ENCODE measurements around the gene PDSS1.

Gene PDSS1

DNA sequence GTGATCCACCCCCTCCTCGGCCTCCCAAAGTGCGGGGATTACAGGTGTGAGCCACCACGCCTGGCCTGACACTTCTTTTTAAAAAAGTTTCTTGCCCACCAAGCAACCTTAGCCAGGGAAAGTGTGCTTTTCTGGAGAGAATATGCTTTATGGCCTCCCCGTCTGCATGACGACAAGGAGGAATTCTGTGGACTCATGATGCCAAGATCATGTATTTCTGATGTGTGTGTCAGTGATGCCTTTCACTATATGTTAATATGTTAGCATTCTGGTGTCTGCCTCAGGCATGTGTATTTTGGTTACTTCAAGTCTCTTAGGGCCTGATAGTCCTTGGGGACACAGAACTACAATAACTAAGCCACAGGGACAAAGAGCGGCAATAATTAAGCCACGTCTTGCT, 2.1 kb downstream of the PDSS1 start:
- DNase-seq = no peak

DNA sequence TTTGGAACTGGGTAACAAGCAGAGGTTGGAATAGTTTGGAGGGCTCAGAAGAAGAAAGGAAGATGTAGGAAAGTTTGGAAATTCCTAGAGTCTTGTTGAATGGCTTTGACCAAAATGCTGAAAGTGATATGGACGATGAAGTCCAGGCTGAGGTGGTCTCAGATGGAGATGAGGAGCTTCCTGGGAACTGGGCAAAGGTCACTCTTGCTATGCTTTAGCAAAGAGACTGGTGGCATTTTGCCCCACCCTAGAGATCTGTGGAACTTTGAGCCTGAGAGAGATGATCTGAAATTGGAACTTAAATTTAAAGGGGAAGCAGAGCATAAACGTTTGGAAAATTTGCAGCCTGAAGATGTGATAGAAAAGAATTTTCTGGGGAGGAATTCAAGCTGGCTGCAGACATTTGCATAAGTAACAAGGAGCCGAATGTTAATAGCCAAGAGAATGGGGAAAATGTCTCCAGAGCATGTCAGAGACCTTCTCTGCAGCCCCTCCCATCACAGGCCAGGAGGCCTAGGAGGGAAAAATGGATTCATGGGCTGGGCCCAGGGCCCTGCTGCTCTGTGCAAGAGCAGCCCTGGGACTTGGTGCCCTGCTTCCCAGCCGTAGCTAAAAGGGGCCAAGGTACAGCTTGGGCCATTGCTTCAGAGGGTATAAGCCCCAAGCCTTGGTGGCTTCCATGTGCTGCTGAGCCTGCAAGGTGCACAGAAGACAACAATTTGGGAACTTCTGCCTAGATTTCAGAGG, 3.6 kb downstream of the PDSS1 start:
- no peak for DNase-seq

DNA sequence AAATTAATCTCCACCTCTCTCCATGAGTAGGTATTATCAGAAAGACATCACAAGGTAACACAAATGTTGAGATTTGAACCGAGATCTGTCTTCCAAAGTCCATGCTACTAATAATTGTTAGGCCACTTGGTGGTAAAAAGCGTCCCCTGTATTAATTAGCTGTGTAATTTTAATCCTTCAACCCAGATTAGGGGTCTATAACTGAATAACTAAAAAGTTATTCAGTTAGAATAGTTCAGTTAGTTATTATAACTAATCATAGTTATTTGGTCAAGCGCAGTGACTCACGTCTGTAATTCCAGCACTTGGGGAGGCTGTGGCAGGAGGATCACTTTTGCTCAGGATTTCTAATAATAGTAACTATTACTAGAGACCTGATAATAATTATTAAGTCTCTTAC, 5.6 kb downstream of the PDSS1 start:
- DNase-seq = no peak

DNA sequence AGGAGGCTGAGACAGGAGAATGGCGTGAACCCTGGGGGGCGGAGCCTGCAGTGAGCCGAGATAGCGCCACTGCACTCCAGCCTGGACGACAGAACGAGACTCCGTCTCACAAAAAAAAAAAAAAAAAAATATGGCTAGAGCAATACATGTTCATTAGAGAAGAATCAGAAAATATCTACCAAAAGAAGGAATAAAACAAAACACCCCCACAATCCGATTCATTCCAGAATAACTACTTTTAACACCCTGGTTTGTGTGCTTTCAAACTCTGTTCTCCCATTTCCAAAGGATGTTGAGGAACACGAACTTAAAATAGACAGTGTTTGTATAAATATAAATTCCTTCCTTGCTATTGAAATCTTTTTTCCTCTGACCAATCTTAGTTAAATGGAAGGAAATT, 6.5 kb downstream of the PDSS1 start:
- no peak for DNase-seq

DNA sequence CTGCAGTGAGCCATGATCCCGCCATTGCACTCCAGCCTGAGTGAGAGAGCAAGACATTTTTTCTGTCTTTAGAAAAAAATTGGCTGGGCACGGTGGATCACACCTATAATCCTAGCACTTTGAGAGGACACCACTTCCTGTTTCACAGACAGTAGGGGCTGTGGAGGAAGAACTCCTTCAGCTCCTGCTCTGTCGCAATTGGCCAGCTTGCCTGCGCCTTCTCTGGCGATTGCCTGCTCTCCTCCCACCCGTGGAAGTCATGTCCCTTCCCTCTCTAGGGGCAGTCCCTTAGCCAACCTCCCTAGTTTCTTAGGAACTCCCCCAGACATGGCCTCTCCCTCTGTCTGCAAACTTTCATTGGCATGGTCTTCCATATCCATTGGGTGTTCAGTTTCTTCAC, 8.7 kb downstream of the PDSS1 start:
- peak; percentile 46 to 88 (median 84) for DNase-seq

DNA sequence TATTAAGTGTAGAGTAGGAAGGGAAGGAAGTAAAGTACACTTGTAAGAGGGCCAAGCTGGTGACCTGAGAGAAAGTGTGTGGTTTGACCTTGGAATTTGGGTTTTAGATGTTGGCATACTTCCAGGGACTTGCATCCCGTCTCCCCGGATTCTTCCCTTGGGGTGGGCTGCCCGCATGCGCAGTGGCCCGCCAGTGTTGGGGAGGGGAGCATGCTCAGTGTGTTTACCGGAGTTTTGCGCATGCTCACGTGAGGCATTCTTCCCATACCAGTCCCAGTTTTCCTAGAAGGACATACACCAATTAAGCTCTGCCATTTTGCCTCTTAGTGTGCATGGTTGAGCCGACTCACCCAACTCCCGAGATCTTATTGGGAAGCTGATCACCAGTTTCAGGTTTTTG, 9.4 kb downstream of the PDSS1 start:
- DNase-seq = no peak

DNA sequence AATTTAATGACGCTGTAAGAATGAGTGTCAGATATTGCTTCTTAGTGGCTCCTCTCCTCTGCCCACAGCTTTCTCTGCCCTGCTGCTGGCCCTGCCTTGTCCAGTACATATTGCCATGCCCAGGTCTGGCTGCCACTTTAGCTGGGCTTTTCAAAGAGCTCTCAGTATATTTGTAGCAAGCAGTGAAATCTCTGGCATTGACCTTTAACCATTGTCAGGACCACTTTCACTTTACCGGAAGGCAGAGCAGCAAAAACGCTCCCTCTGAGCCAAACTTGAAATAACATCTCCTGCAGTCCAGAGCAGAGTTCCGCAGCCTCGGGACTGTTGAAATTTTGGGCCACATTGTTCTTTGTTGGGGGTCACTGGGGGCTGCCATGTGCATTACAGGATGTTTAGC, 13.8 kb downstream of the PDSS1 start:
- DNase-seq = no peak

DNA sequence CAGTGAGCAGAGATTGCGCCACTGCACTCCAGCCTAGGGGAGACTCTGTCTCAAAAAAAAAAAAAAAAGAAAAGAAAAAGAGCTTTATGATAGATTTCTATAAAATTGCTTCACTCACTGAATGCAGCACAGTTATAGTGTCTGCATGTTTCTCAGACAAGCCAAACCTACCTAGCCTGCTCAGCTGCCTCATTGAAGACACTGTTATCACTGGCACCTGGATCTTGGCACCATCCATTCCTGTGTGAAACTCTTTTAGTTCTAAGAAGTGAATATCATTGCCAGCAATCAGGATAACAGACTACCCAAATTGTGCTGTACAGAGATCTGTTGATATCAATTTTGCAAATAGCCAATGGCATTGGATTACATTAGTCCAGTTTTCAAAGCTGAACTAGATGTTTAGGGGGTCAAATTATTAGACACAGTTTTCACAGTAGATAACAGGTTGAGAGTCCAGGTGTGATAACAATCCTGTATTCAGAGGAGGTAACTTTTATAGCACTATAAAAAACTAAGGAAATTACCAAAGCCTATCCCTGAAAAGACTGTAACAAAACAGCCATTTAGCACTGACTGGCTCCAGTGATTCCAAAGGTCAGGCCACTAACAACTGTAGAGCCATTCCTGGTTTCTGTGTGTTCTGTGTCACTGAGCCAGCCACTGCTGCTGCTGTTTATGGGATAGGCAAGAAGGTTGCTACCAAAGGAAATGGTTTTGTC, 17.1 kb downstream of the PDSS1 start:
- DNase-seq = no peak

DNA sequence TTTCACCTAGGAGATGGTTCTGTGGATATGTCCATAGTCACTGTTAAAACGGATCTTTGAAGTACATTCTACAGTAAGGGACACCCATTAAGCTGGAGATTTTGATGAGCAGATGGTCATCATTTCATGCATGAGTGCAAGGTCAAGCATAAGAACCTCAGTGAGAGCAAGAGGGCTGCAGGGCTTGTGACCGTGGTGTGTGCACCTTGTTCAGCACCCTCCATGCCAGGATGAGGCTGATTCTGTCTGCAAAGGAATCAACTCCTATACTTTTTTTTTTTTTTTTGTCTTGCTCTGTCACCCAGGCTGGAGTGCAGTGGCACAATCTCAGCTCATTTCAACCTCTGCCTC, 17.6 kb downstream of the PDSS1 start:
- DNase-seq = no peak

DNA sequence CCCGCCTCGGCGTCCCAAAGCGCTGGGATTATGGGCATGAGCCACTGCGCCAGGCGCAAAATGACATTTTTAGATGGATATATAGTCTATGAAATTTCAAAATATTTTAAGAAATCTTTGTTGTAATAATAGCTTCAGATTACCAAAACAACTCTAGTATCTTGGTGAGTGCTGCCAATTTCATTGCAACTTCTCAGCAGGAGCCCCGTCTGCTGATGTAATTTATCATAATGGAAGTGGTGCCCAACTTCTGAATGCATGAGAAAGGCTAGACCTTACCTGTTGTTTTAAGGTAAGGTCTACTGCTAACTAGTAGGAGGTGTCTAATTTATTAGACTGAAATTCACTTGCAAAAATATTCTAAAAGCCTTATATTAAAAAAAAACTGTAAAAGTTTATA, 20.0 kb downstream of the PDSS1 start:
- no peak for DNase-seq

DNA sequence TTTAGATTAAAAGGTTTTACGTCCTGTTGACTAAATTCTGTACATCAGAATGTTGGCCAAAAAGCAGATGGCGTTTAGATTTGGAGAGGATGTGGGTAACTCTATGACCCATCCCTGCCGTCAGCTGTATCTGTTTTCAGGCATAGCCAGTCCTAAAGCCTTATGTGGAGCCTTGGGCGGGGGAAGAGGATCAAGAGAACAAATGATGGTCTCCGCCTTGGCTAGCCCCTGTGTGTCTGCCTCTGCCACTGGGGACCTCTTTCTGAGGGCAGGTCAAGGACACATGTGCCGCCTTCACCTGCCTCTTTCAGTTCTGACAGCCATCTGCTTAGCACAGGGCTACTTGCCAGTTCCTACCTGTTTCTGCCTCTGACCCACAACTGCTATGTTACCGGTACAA, 24.1 kb downstream of the PDSS1 start:
- DNase-seq = no peak

DNA sequence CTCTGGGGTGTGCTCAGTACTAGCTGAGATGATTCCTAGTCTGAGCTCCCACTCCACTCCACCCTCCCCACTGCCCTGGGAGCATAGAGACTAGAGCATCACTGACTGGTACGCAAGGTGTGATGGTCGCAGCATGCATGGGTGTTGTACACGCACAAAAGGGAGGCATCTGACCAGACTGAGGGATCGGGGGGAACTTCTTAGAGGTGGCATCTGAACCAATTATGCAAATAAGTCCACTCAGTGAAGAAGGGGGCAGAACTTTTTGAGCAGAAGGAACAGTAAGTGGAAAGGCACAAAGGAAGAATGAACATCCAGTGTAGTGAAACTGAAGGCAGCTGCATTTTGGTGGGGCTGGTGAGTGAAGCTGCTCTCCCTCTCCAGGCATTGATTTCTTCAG, 25.5 kb downstream of the PDSS1 start:
- no peak for DNase-seq

DNA sequence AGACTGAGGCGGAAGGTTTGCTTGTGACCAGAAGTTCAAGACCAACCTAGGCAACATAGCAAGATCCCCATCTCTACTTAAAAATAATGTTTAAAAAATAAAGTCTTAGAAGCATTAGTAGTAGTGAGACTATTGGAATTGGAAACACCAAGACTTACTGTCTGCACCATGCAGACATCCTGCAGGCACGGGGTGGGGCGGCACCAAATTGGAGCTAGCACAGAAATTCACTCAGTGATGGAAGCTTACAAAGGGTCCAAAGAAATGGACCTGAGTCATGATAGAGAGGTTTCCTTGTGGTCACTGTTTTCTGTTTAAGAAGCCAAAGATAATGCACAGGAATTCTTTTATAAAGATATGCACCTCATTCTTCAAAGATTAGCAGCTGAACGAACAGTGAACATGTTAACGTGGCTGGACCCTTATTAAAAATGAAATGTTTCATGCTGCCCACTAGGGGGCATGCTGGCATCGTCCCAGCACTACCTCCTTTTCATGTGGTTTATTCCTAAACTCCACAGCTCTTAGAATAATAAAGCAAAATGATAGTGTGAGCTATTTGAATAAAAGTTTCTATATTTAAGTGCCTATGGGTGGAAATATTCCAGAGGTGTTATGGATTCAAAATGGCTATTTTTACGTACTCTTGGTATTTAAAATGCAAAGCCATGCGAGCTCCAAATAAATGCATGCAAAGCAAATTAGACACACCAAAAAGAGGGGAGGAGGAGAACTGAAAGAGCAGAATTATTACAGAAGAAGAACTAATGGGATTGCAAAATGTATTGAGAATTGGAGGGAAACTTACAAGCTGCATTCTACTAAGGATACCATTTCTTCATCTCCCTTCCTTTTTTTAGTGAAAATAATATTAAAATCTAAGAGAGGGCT, 28.6 kb downstream of the PDSS1 start:
- peak; percentile 56 to 80 (median 74) for DNase-seq

DNA sequence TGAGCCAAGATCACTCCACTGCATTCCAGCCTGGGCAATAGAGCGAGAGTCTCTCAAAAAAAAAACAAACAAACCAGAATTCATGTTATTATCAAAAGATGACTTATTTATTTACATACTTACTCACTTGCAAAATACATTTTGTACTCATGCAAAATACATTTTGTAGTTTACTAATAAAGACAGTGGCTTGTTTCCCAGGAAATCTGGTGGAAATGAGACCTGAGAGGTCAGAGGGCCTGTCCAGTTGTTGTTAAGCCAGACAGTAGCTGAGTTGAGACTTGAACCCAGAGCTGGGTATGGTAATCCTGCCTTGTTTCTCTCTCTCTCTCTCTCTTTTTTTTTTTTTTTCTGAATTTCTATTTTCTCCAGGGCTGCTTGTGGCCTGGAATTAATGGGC, 29.5 kb downstream of the PDSS1 start:
- DNase-seq = no peak

DNA sequence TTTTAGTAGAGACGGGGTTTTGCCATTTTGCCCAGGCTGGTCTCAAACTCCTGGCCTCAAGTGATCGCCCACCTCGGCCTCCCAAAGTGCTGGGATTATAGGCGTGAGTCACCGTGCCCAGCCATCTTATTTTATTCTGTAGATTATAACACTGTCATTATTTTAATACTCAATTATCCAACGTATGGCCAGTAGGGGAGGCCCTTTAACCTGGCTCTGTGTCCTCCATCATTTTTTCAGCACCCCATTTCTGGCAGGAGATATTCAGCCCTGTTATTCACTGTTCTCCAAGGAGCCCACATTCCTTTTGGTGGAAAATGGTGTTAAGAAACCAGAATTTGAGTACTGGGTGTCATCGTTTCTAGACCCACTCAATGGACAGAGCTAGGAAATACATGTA, 31.5 kb downstream of the PDSS1 start:
- no peak for DNase-seq

DNA sequence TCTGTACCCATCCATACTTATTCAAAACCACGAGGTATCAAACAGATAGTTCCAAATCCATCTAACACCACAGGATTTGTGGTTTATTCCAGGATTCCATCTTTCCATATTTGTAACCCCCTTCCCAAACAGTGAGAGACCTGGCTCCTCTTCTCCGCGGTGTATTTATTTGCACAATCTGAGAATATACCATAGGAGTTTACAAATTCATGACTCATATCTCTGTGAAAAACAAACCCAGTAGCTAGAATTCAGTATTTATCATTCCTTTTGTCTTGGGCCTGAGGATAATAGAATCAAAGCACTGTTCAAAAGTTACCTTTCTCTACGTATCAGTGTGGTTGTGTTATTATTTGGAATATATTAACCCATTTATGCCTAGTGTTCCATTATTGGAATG, 31.9 kb downstream of the PDSS1 start:
- DNase-seq = no peak

DNA sequence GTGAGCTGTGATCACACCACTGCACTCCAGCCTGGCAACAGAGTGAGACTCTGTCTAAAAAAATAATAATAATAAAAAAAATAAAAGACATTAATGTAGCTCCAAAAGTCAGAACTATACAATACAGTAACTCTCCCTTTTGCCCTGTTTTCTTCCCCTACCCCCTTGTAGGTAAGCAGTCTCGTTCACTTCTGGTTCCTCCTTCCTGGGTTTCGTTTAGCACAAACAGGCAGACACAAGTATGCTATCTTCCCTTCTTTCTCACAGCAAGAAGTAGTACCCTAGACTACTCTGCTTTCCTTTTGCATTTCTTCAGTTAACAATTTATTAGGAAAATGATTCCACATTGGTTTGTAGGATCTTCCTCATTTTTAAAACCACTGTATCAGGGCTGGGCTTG, 33.1 kb downstream of the PDSS1 start:
- DNase-seq = no peak

DNA sequence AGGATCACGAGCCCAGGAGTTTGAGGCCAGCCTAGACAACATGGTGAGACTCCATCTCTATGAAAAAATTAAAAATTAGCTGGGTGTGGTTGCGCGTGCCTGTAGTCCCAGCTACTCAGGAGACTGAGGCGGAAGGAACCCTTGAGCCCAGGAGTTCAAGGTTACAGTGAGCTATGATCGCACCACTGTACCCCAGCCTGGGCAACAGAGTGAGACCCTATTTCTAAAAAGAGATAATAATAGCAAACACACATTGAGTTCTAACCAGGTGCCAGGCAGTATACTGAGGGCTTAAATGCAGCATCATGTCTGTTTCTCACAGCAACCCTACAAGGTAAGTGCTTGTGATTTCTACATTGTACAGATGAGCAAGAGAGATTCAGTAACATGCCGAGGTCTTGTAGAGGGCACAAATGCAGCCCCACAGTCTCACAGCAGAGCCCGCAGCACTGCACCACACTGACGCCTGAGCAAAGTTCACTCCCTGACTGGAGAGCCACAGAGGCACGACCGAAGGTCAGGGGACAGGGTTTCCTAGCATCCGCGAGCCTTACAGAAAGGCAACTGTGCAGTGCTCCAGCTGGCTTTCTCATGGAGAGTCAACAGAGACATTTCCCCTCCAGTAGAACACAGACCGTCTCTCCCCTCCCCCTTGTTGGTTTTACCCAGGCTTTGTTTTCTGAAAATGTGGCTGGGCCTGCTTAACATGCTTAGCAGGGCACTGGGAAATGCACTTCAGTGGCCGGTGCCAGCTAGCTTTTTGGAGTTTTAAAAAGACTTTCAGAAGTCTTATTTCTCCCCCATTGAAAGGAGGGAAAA, 36.5 kb downstream of the PDSS1 start:
- no peak for DNase-seq

DNA sequence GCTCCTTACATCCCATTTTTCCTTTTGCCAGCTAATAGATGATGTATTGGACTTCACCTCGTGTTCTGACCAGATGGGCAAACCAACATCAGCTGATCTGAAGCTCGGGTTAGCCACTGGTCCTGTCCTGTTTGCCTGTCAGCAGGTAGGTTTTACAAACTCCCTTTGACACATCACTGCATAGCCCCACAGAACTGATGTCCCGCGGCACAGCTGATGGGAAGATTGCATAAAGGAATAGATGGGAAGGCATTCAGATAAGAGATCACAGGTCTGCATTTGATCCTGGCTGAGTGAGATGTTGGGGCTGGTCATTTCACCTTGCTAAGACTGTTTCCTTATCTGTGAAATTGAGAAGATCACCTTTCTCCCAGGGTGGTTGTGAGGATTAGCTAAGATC, 37.9 kb downstream of the PDSS1 start:
- DNase-seq = no peak

DNA sequence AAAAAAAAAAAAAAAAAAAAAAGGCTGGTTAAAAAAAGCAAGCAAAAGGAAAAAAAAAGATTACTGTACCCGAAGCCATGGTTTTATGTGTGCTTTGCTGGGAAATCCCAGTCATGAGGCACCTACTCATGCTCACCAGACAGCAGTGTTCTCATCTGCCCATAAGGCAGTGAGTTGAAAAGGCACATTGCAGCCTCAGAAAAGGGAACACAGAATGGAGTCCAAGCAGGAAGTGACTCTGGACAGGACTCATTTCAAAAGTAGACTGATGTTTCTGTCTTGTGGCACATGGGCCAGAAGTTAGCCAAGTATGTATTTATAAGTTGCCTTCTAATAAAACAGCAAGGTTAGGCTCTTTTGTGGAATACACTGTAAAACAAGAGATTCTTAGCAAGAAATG, 40.2 kb downstream of the PDSS1 start:
- peak; percentile 92 to 99 (median 94) for DNase-seq

DNA sequence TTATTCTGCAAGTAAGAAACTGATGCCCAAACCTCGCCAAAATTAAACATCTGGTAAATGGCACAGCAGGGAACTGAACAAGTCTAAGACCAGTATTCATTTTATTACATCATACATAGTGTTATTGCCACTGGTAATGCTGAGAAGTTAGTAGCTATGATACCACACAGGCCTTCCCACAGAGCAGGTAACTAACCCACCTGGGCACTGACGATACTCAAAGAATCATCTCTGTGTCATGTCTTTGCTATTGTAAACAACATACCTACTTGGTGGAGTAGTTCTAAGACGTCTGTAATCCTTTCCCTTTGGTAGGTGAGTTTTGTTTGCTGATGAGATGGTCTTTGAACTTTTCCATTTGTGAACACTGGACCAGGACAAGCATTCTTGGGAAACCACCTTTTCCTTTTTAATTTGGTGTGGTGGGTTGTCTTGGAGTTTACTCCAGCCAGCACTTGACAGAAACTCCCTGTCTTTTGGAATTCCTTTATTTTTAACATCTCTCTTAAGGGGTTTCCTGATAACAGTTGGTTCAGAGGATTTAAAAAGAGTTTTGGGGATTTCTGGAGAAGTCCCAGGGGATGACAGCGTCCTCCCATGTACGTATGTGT, 40.9 kb downstream of the PDSS1 start:
- DNase-seq = peak in 2 of 4 experiments; percentile 5 to 29

DNA sequence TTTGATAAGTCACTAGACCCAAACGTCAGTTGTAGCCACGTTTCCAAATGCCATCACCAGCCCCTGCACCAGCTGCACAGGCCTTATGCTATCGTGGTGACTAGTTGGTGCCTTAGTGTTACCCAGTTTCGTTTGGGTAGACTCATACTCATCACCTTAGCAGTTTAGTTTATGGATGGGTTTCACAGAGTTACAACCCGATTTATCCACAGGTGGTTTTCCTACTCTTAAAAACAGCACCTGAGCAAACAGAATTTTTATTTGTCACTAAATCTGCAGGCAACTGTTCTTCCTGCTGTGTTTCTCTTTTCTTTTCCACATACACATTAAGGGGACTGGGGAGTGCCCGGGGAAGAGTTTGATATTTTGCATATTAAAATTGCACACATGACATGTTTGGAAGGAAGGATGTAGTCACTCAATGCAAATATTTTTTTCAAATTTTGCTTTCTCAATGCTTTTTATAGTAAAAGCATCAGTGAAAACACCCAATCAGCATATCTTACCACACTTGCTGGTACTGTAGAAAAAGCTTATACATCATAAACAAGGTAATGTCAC, 41.6 kb downstream of the PDSS1 start:
- DNase-seq = peak; percentile 12 to 38 (median 32)
